K562 (cell line): ENCODE data around the gene ANKRD65. TPM values are rescaled to one million over a fixed set of nuclear protein-coding genes. Genes with fewer than 3 reads are reported as not detected.

Experiments
- DACH1 ChIP-seq: fragments of 450-650 bp; IDR thresholded peaks from 2 replicates; pipeline ENCODE4 v1.6.1; 2018; ENCODE audit not compliant: partially characterized antibody
- FOXA3 ChIP-seq, 2 experiments: fragments of 450-650 bp in 1 of 2; sonication (generic) in 1 of 2; formaldehyde crosslinking; IDR thresholded peaks in 1 of 2; conservative IDR thresholded peaks in 1 of 2; 2 replicates each; pipeline versions ENCODE4 v1.4.0 to v1.8.0; 2020 to 2022; ENCODE audit warnings: mild to moderate bottlenecking in 2 of 2, missing genetic modification reagents in 1 of 2
- HEY1 ChIP-seq: fragments of 250-450 bp; sonication (Bioruptor Pico); IDR thresholded peaks from 2 replicates; pipeline ENCODE4 v1.5.0; 2020; ENCODE audit warnings: mild to moderate bottlenecking, moderate library complexity, borderline replicate concordance
- NFE2 ChIP-seq: IDR thresholded peaks from 2 replicates; pipeline ENCODE4 v1.6.1; 2014; ENCODE audit warnings: antibody characterized with exemption, low read depth
- NFE2L1 ChIP-seq: fragments of 450-650 bp; IDR thresholded peaks from 2 replicates; pipeline ENCODE4 v1.6.1; 2016; ENCODE audit warnings: missing genetic modification characterization, low read depth, mild to moderate bottlenecking, missing compliant biosample characterization, moderate library complexity, borderline replicate concordance
- NFYB ChIP-seq: IDR thresholded peaks from 2 replicates; pipeline ENCODE4 v1.6.1; 2011; ENCODE audit warnings: mild to moderate bottlenecking, moderate library complexity; ENCODE audit not compliant: insufficient read length; ENCODE audit errors: extremely low read depth
- POLR2B ChIP-seq: fragments of 450-650 bp; IDR thresholded peaks from 2 replicates; pipeline ENCODE4 v1.6.1; 2018; ENCODE audit warnings: low read depth; ENCODE audit not compliant: partially characterized antibody
- PTBP1 ChIP-seq: fragments of 200-400 bp; formaldehyde crosslinking; IDR thresholded peaks from 2 replicates; pipeline ENCODE4 v1.6.1; 2017; ENCODE audit warnings: low read depth, low read length
- REST ChIP-seq, 2 experiments: fragments of 450-650 bp; formaldehyde crosslinking in 1 of 2; IDR thresholded peaks; 2 replicates each; pipeline versions ENCODE4 v1.4.0 to v1.6.1; 2014 to 2020; ENCODE audit warnings: mild to moderate bottlenecking in 2 of 2, borderline replicate concordance in 1 of 2, low read depth in 1 of 2
- SMC3 ChIP-seq: conservative IDR thresholded peaks from 2 replicates; pipeline ENCODE4 v1.6.1; 2011; ENCODE audit warnings: low read depth, low read length, improper control_type of control experiment; ENCODE audit not compliant: insufficient read depth
- SNAPC5 ChIP-seq: fragments of 250-450 bp; sonication (Bioruptor Pico); IDR thresholded peaks from 2 replicates; pipeline ENCODE4 v1.8.0; 2021; ENCODE audit warnings: moderate library complexity, mild to moderate bottlenecking, inconsistent platforms
- SRSF1 ChIP-seq: fragments of 200-400 bp; formaldehyde crosslinking; IDR thresholded peaks from 2 replicates; pipeline ENCODE4 v1.6.1; 2017; ENCODE audit warnings: mild to moderate bottlenecking, low read depth, low read length, moderate library complexity
- TRIM24 ChIP-seq, 2 experiments: fragments of 450-650 bp; IDR thresholded peaks; 2 replicates each; pipeline ENCODE4 v1.6.1; 2016
- ZC3H11A ChIP-seq: IDR thresholded peaks from 2 replicates; pipeline ENCODE4 v1.6.1; 2012; ENCODE audit warnings: low read depth, low read length, improper control_type of control experiment
- ZEB2 ChIP-seq: fragments of 450-650 bp; IDR thresholded peaks from 2 replicates; pipeline ENCODE4 v1.6.1; 2016
- ZNF316 ChIP-seq: fragments of 450-650 bp; IDR thresholded peaks from 2 replicates; pipeline ENCODE4 v1.6.1; 2016
- ZNF431 ChIP-seq: sonication (generic); formaldehyde crosslinking; IDR thresholded peaks from 2 replicates; pipeline ENCODE4 v1.8.0; 2022; ENCODE audit warnings: mild to moderate bottlenecking, missing genetic modification reagents
- ZNF584 ChIP-seq: fragments of 200-800 bp; sonication (Bioruptor generic); IDR thresholded peaks from 2 replicates; pipeline ENCODE4 v1.6.1; 2016; ENCODE audit warnings: low read depth, mild to moderate bottlenecking, missing genetic modification characterization, missing compliant biosample characterization
- ZNF668 ChIP-seq: fragments of 250-450 bp; sonication (Bioruptor Pico); IDR thresholded peaks from 2 replicates; pipeline ENCODE4 v1.8.0; 2022; ENCODE audit warnings: mild to moderate bottlenecking, inconsistent platforms
- ZNF717 ChIP-seq: fragments of 250-450 bp; sonication (Bioruptor Pico); IDR thresholded peaks from 2 replicates; pipeline ENCODE4 v1.5.0; 2021
- polyA plus RNA-seq, 8 experiments: library from polyadenylated mRNA; depleted of rRNA in 4 of 8; stranded (reverse) in 5 of 8; unstranded in 3 of 8; fragments of >200 nt; fragmentation: Nextera tagmentation in 2 of 8; fragmentation: Illumina TruSeq in 1 of 8; extraction: Ambion mirVana in 2 of 8; extraction: Trizol in 1 of 8; gene quantifications; 2 replicates each; pipeline versions ENCODE4 v1.2.1 to v1.2.3, GENCODE V29; 2011 to 2014; ENCODE audit warnings: inconsistent platforms in 1 of 8, missing spikeins in 1 of 8
- total RNA-seq, 7 experiments: library from RNA; depleted of rRNA in 6 of 7; stranded (reverse); fragments of >200 nt in 6 of 7; fragmentation: Illumina TruSeq in 2 of 7; extraction: Trizol in 2 of 7; gene quantifications; 2 replicates each; pipeline versions ENCODE4 v1.2.1 to v1.2.3, GENCODE V29; 2011 to 2021; ENCODE audit warnings: low replicate concordance in 1 of 7

ANKRD65 gene
- total and polyA plus RNA-seq, 9 of the 15 experiments (the other 6 are each of a cell fraction or from before 2014, with no cell fraction given) = not detected

- no peak for TF ChIP-seq POLR2B
- TF ChIP-seq ZNF584 = no peak
- TF ChIP-seq TRIM24 (IDR thresholded peaks at IDR 0.05) = no peak
- TF ChIP-seq HEY1 (CRISPR knock-in tag) = no peak
- no peak for TF ChIP-seq PTBP1
- TF ChIP-seq ZEB2 = no peak
- TF ChIP-seq SMC3 = peak; percentile 82
- no peak for TF ChIP-seq ZNF668
- no peak for TF ChIP-seq NFYB
- peak; percentile 53 for TF ChIP-seq DACH1
- no peak for TF ChIP-seq ZNF717 (CRISPR knock-in tag)
- TF ChIP-seq SNAPC5 (CRISPR knock-in tag) = no peak
- TF ChIP-seq REST (IDR thresholded peaks at IDR 0.05; ENCODE audit: borderline replicate concordance) = peak; percentile 80
- TF ChIP-seq REST (CRISPR knock-in tag; IDR thresholded peaks at IDR 0.05; ENCODE audit: low read depth) = no peak
- TF ChIP-seq ZNF431 (CRISPR knock-in tag) = no peak
- no peak for TF ChIP-seq ZC3H11A
- TF ChIP-seq NFE2L1 = no peak
- TF ChIP-seq SRSF1 = peak; percentile 66; the same call in 1 of the 2 replicates
- no peak for TF ChIP-seq NFE2
- TF ChIP-seq FOXA3 (CRISPR knock-in tag; conservative IDR thresholded peaks at IDR 0.05 in 1 of 2, IDR thresholded peaks at IDR 0.05 in 1 of 2) = 0 out of 4 replicates have a peak, but pooled peaks of 1 of the 2 experiments have one; percentile 20
- no peak for TF ChIP-seq ZNF316
Observed at GRCh38 chr1:1441002-1441888, 20.2 kb upstream of the ANKRD65 start (continued).
